HG03575 (cell line): ENCODE data around the gene DNM3.

Source experiments
- ATAC-seq: cut with Tn5 transposase; IDR thresholded peaks from one replicate; pipeline ENCODE4 v1.9.1; 2021; ENCODE audit not compliant: unreplicated experiment, insufficient number of reproducible peaks, low FRiP score; ENCODE audit errors: extremely low read depth

Gene DNM3

GRCh38 chr1:171863531-171863930 lies 22.2 kb downstream of the DNM3 start:
- no peak for ATAC-seq

GRCh38 chr1:171864308-171864707 lies 23.0 kb downstream of the DNM3 start:
- no peak for ATAC-seq

GRCh38 chr1:171865106-171865505 lies 23.8 kb downstream of the DNM3 start:
- no peak for ATAC-seq

- ATAC-seq = no peak
These were observed 25.9 kb downstream of the DNM3 start for GRCh38 chr1:171867236-171867635.

GRCh38 chr1:171868217-171868803 lies 27.0 kb downstream of the DNM3 start:
- no peak for ATAC-seq

GRCh38 chr1:171869097-171869496 lies 27.8 kb downstream of the DNM3 start:
- no peak for ATAC-seq

GRCh38 chr1:171871848-171872247 lies 30.6 kb downstream of the DNM3 start:
- no peak for ATAC-seq

- no peak for ATAC-seq
These were observed 31.1 kb downstream of the DNM3 start for GRCh38 chr1:171872430-171872829.

- ATAC-seq = no peak
These were observed 32.4 kb downstream of the DNM3 start for GRCh38 chr1:171873664-171874063.

- no peak for ATAC-seq
These were observed 36.4 kb downstream of the DNM3 start for GRCh38 chr1:171877701-171878100.

- ATAC-seq = no peak
These were observed 38.3 kb downstream of the DNM3 start for GRCh38 chr1:171879556-171879955.

GRCh38 chr1:171881442-171881841 lies 40.1 kb downstream of the DNM3 start:
- no peak for ATAC-seq

- ATAC-seq = no peak
These were observed 42.6 kb downstream of the DNM3 start for GRCh38 chr1:171883849-171884248.

GRCh38 chr1:171884475-171884874 lies 43.2 kb downstream of the DNM3 start:
- ATAC-seq = no peak

- ATAC-seq = no peak
These were observed 48.8 kb downstream of the DNM3 start for GRCh38 chr1:171890131-171890530.

- ATAC-seq = no peak
These were observed 55.8 kb downstream of the DNM3 start for GRCh38 chr1:171896936-171897703.

- ATAC-seq = no peak
These were observed 57.6 kb downstream of the DNM3 start for GRCh38 chr1:171898941-171899340.

GRCh38 chr1:171899838-171900237 lies 58.5 kb downstream of the DNM3 start:
- no peak for ATAC-seq

- ATAC-seq = no peak
These were observed 59.9 kb downstream of the DNM3 start for GRCh38 chr1:171901245-171901644.

- no peak for ATAC-seq
These were observed 61.2 kb downstream of the DNM3 start for GRCh38 chr1:171902527-171902926.
